PC-3 (cell line): ENCODE data around the gene ACTMAP.

Experiments
- EZH2 ChIP-seq: fragments of 300-600 bp; sonication (generic); IDR thresholded peaks from one replicate; pipeline ENCODE4 v1.6.1; 2017; ENCODE audit warnings: antibody characterized with exemption, mild to moderate bottlenecking, low read length; ENCODE audit not compliant: unreplicated experiment
- EZH2phosphoT487 ChIP-seq: fragments of 300-600 bp; sonication (generic); IDR thresholded peaks from 2 replicates; pipeline ENCODE4 v1.6.1; 2018; ENCODE audit warnings: mild to moderate bottlenecking, antibody characterized with exemption, low read length, borderline replicate concordance
- TF ChIP-seq, protein P1 (sequence below): fragments of 300-600 bp; sonication (generic); conservative IDR thresholded peaks from 2 replicates; pipeline ENCODE4 v1.5.1; 2017; ENCODE audit warnings: antibody characterized with exemption, low read depth, mild to moderate bottlenecking, low read length

DNA sequence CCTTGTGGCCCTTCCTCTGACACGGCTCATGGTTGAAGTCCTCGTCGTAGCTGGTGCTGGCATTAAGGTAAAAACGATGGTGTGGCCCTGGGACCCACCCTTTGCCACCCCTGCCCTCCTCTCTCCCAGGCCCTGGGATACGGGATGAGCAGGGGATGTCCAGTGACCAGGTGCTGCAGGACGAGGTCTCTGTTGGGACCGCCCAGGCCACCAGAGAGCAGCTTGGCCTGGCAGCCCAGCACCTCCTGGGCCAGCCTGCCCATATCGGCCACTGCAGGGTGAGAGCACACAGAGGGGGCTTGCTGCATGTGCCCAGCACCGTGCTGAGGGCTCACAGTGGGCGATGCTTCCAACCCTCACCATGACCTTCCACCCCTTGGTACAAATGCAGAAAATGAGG, 6.4 kb downstream of the ACTMAP start:
- no peak for TF ChIP-seq EZH2
- TF ChIP-seq, protein P1, sequence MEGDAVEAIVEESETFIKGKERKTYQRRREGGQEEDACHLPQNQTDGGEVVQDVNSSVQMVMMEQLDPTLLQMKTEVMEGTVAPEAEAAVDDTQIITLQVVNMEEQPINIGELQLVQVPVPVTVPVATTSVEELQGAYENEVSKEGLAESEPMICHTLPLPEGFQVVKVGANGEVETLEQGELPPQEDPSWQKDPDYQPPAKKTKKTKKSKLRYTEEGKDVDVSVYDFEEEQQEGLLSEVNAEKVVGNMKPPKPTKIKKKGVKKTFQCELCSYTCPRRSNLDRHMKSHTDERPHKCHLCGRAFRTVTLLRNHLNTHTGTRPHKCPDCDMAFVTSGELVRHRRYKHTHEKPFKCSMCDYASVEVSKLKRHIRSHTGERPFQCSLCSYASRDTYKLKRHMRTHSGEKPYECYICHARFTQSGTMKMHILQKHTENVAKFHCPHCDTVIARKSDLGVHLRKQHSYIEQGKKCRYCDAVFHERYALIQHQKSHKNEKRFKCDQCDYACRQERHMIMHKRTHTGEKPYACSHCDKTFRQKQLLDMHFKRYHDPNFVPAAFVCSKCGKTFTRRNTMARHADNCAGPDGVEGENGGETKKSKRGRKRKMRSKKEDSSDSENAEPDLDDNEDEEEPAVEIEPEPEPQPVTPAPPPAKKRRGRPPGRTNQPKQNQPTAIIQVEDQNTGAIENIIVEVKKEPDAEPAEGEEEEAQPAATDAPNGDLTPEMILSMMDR = no peak
- TF ChIP-seq EZH2phosphoT487 = no peak
